ENCODE data around the gene NR2F1-AS1.

NR2F1-AS1 gene

GRCh38 chr5:93604644-93605515 is 23.9 kb upstream of the NR2F1-AS1 start:
- no peak for DNase-seq
- in situ Hi-C loops (cut with HindIII; ENCODE audit: low pct_ligation_motif_present, low pct_unique_long_range_greater_than_20kb, low sequenced_read_pairs): loop anchor here (25.0 kb wide), 1 partner anchor 207 kb away; no protein-coding TSS in a partner anchor

GRCh38 chr5:93603793-93604643 is 23.0 kb upstream of the NR2F1-AS1 start:
- in situ Hi-C loops (cut with HindIII; ENCODE audit: low pct_ligation_motif_present, low pct_unique_long_range_greater_than_20kb, low sequenced_read_pairs): loop anchor here (25.0 kb wide), 1 partner anchor 208 kb away; no protein-coding TSS in a partner anchor

GRCh38 chr5:93603078-93603792 is 22.2 kb upstream of the NR2F1-AS1 start:
- no peak for DNase-seq
- in situ Hi-C loops (cut with HindIII; ENCODE audit: low pct_ligation_motif_present, low pct_unique_long_range_greater_than_20kb, low sequenced_read_pairs): loop anchor here (25.0 kb wide), 1 partner anchor 209 kb away; no protein-coding TSS in a partner anchor

More at GRCh38 chr5:93603793-93604643, 23.0 kb upstream of the NR2F1-AS1 start:
- DNase-seq: no peak

GRCh38 chr5:93602241-93603077 is 21.4 kb upstream of the NR2F1-AS1 start:
- DNase-seq: no peak
- in situ Hi-C loops (cut with HindIII; ENCODE audit: low pct_ligation_motif_present, low pct_unique_long_range_greater_than_20kb, low sequenced_read_pairs): loop anchor here (25.0 kb wide), 1 partner anchor 210 kb away; no protein-coding TSS in a partner anchor

GRCh38 chr5:93601802-93602155 is 20.8 kb upstream of the NR2F1-AS1 start:
- in situ Hi-C loops (cut with HindIII; ENCODE audit: low pct_ligation_motif_present, low pct_unique_long_range_greater_than_20kb, low sequenced_read_pairs): loop anchor here (25.0 kb wide), 1 partner anchor 211 kb away; no protein-coding TSS in a partner anchor

GRCh38 chr5:93601071-93601801 is 20.2 kb upstream of the NR2F1-AS1 start:
- DNase-seq: no peak
- in situ Hi-C loops (cut with HindIII; ENCODE audit: low pct_ligation_motif_present, low pct_unique_long_range_greater_than_20kb, low sequenced_read_pairs): loop anchor here (25.0 kb wide), 1 partner anchor 211 kb away; no protein-coding TSS in a partner anchor

More at GRCh38 chr5:93601802-93602155, 20.8 kb upstream of the NR2F1-AS1 start:
- no peak for DNase-seq

- in situ Hi-C loops (cut with HindIII; ENCODE audit: low pct_ligation_motif_present, low pct_unique_long_range_greater_than_20kb, low sequenced_read_pairs): loop anchor here (25.0 kb wide), 1 partner anchor 212 kb away; no protein-coding TSS in a partner anchor
- DNase-seq: no peak
Measured at GRCh38 chr5:93600409-93601070, 19.5 kb upstream of the NR2F1-AS1 start.

GRCh38 chr5:93599399-93600120 is 18.5 kb upstream of the NR2F1-AS1 start:
- in situ Hi-C loops (cut with HindIII; ENCODE audit: low pct_ligation_motif_present, low pct_unique_long_range_greater_than_20kb, low sequenced_read_pairs): loop anchor here (25.0 kb wide), 1 partner anchor 213 kb away; no protein-coding TSS in a partner anchor
- no peak for DNase-seq

- DNase-seq: no peak
- in situ Hi-C loops (cut with HindIII; ENCODE audit: low pct_ligation_motif_present, low pct_unique_long_range_greater_than_20kb, low sequenced_read_pairs): no loop called here
Measured at GRCh38 chr5:93599001-93599379, 18.0 kb upstream of the NR2F1-AS1 start.

GRCh38 chr5:93598091-93599000 is 17.3 kb upstream of the NR2F1-AS1 start:
- in situ Hi-C loops (cut with HindIII; ENCODE audit: low pct_ligation_motif_present, low pct_unique_long_range_greater_than_20kb, low sequenced_read_pairs): no loop called here
- no peak for DNase-seq

- in situ Hi-C loops (cut with HindIII; ENCODE audit: low pct_ligation_motif_present, low pct_unique_long_range_greater_than_20kb, low sequenced_read_pairs): no loop called here
- DNase-seq: no peak
Measured at GRCh38 chr5:93596676-93597490, 15.9 kb upstream of the NR2F1-AS1 start.

GRCh38 chr5:93596310-93596675 is 15.3 kb upstream of the NR2F1-AS1 start:
- in situ Hi-C loops (cut with HindIII; ENCODE audit: low pct_ligation_motif_present, low pct_unique_long_range_greater_than_20kb, low sequenced_read_pairs): no loop called here
- no peak for DNase-seq

GRCh38 chr5:93595420-93596147 is 14.6 kb upstream of the NR2F1-AS1 start:
- in situ Hi-C loops (cut with HindIII; ENCODE audit: low pct_ligation_motif_present, low pct_unique_long_range_greater_than_20kb, low sequenced_read_pairs): no loop called here
- DNase-seq: no peak
